Body of pancreas (tissue), 4 donors: ENCODE data around the gene CDH2.

Experiments
- CTCF ChIP-seq, 7 experiments: fragments of 450-650 bp in 4 of 7; fragments of 200-600 bp in 3 of 7; sonication (generic) in 3 of 7; IDR thresholded peaks; one replicate each; pipeline ENCODE4 v1.5.1; 2016 to 2019; ENCODE audit warnings: antibody characterized with exemption in 7 of 7
- POLR2A ChIP-seq, 3 donors: fragments of 450-650 bp; IDR thresholded peaks; one replicate each; pipeline ENCODE4 v1.6.1; 2016; ENCODE audit warnings: antibody characterized with exemption in 3 of 3, mild to moderate bottlenecking in 2 of 3

DNA sequence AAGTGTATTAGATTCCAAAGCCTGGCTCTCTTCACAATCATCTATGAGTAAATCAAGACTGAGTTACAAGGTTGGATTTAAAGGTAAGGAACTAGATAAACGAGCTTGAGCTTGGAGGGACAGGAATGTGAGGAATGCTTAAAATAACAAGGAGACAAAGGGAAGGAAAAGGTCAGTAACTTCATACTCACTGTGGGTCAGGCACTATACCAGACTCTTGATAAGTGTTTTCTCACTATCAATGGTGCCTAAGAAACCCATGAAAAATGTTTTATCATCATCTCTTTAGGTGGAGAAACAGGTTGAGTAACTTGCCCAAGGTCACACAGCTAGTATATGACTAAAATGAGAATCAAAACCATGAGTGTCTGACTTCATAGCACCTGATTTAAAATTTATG is 212.1 kb downstream of the CDH2 start:
- no peak for TF ChIP-seq CTCF (IDR thresholded peaks at IDR 0.05)
- no peak for TF ChIP-seq POLR2A (IDR thresholded peaks at IDR 0.05)
